HG03565 (cell line): ENCODE data around the gene FN1.

ENCODE experiments used
- ATAC-seq: cut with Tn5 transposase; IDR thresholded peaks from one replicate; pipeline ENCODE4 v1.9.1; 2021; ENCODE audit warnings: mild to moderate bottlenecking, moderate library complexity; ENCODE audit not compliant: unreplicated experiment

Gene FN1

DNA sequence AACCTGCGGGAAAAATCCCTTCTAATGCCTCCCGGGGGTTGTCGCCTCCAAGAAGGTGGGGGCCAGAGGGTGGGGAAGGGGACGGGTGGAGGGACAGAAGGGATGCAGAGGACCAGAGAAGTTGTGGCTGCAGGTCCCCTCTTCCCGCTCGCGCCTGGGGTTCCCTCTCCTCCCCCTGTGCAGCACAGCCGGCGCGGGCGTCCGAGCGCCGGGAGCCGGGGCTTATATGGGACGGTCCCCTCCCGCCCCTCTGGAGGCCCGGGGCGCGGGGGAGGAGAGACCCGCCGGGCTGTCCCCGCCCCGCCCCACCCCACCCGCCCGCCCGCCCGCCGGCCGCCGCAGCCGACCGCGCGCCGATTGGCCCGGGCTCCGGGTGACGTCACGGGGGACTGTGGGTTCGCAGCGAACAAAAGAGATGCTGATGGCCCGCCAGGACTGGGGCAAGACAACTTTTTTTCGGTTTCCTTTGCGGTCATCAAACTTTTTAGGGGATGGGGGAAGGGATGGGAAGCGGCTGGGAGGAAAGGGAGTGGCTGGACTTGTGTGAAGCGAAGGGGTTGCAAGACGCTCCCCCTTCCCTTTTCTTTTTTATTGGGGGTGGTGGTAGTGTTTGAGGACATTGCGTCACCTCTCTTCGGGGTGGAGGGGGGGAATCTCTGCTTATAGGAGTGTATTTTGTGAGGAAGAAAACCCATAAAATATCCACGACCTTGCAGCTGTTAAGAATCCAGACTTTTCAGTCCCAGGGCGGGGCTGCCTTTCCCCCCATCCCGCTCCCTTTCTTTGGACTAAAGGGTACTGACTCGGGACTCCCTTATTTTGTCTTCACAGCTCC, at the start of gene FN1:
FN1 (minus strand) TSS at position 199 of the 835 bp plus-strand sequence. CDS start 266 bp downstream, outside the sequence.
- peak; percentile 69 for ATAC-seq

DNA sequence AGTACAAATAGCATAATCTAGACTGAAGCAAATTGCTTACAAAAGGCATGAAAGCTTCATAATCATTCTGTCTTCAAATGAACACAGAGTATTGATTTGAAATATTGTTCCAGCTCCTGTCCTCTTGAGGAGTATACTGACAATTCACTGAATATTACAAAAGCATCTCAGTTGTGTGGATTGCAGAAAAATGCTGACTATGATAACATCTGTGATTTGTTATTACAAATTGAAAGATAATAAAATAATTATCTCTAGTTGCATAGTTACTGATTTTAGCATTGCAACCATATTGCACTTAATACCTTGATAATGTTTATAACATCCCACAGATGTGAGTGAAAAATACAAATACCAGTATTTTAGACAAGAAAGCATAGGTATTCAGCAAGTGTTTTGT, 49.2 kb upstream of the FN1 start:
- ATAC-seq = no peak

DNA sequence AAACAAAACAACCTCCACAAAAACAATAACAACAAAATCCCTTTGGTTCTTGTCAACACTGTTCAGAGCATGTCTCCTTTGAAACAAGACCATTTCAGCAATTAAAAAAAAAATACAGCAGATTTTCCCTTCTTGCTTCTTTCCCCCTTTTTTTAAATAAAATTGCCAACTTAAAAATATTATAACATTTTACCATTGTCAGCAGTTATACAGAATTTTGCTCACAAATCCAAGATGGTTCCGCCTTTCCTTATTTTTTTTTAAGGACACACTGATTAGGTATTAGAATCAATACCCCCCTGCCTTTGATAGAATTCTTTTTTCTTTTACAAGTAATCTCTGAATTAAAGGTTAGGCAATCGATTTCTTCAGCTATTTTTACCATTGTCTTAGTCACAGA, 48.7 kb upstream of the FN1 start:
- no peak for ATAC-seq

DNA sequence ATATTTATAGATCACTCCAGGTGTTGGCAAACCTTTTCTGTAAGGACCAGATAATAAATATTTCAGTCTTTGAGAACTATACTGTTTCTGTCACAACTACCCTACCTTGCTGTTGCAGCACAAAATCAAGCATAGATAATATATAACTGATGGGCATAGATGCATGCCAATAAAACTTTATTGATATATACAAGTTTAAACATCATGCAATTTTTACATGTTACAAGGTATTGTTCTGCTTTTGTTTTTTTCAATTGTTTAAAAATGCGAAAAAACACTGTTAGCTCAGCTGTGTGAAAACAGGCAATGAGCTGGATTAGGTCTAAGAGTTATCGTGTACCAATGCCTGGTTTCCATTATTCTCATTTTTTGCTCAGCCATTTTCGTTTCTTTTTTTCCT, 47.6 kb upstream of the FN1 start:
- ATAC-seq = no peak

DNA sequence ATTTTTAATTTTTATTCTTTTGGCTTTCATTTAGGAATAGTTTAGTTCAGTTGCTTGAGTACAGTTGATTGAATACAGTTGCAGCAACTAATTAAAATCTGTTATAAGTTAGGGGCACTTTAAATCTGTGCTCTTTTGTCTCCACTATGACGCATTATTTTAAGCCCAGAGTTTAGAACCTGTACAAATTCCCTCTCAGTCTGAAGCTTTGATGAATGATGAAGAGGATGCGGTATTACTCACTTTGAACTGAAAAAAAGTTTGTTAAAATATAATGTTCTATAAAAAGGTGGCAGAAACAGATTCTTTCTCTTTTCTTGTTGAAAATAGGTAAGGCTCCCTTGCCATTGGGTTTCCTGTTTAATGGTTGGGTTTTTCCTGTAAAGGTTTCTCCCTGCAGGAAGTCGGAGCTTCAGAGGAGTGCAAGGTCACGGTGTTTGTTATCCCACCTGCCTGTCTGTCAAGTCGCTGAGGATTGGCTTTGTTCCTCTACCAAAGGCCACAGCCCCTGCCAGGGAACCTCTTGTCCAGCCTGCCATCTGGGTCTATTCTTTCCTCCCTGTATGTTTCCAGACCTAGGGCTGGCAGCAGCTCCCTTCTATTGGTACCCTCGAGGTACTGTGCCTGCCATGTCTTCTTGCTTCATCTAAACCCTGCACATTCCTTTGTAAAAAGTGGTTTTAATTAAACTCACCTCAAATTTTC, 43.8 kb upstream of the FN1 start:
- ATAC-seq = no peak

DNA sequence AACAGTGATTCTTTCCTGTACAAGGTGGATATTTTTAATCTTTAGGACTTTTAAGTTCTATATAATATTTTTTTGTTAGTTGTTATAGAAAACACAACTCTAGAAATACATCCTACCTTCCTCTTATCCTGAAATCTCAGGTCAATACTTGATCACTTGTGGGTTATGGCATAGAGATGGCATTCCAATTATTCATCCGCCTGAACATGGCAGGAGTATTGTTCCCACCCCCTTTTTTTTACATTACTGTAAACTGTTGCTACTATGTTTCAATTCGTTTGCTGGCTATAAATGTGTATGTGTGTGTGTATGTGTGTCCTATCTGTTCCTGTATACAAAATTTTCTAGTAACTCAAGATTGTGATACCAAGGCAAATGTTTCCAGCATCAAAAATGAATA, 43.3 kb upstream of the FN1 start:
- no peak for ATAC-seq

DNA sequence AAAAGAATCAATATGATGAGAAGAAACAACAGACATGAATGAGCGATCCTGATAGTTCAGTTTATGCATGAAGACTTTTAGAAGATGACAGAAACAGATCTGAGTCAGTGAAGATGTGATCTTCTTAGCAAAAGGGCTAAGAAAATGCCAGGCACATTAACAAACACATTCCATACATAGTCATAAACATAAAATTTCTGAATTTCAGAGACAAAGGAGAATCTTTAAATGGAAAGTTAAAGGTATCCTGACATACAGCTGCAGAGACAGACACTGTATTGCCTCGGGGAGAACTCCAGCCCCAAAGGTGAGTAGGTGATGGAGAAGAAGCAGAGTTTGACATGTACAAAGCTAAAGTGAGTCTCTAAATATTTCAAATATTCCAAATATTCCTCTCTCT, 40.6 kb upstream of the FN1 start:
- ATAC-seq = no peak

DNA sequence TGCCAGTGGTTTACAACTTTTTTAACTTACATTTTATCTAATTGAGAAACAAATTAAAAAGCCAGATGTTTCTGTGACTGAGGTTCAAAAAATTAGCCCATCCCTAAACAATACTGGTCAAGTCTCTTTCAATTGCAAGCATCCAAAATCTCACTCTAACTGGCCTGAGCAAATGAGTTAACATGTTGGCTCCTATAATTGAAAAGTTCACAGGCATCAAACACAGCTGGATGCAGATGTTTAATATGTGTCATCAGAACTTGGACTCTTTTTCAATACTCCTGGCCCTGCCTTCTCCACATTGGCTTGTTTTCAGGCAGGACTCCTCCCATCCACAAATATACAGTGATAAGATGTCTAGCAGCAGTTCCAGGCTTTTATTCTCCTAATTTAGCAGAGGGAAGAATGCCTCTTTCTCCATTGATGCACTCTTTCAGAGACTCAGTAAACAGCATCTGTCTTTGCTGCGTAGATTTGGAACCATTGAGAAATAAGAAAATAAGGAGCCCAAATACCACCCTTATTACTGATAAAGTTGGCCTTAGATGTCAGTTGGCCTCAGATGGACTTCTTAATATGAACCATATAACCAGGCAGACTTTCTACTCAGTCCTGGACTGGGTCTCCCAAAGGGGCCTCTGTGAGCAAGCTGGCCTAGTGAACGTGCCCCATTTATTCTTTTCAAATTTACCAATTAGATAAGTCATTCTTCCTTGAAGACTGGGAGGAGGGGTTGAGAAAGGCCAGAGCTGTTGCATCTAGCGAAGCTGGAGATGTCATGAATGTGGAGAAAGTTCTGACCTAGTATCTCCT, 30.4 kb upstream of the FN1 start:
- ATAC-seq = no peak

DNA sequence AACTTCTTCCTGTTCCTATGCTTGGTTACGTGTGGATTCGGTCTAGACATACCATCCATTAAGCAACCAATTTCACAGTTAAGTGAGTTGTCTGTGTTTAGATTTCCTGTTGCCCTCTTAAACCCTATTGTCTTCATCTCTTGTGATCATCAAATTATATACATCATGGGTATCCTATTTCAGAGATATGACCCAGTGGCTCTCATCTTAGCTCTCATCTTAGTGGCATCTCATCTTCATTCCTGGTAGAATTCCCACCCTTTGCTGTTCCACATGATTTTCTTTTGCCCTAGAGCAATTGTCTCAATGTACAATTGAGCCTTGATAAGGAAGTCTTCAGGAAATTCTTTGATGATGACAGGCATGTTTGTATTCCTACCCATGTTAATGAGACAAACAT, 29.4 kb upstream of the FN1 start:
- ATAC-seq = no peak

DNA sequence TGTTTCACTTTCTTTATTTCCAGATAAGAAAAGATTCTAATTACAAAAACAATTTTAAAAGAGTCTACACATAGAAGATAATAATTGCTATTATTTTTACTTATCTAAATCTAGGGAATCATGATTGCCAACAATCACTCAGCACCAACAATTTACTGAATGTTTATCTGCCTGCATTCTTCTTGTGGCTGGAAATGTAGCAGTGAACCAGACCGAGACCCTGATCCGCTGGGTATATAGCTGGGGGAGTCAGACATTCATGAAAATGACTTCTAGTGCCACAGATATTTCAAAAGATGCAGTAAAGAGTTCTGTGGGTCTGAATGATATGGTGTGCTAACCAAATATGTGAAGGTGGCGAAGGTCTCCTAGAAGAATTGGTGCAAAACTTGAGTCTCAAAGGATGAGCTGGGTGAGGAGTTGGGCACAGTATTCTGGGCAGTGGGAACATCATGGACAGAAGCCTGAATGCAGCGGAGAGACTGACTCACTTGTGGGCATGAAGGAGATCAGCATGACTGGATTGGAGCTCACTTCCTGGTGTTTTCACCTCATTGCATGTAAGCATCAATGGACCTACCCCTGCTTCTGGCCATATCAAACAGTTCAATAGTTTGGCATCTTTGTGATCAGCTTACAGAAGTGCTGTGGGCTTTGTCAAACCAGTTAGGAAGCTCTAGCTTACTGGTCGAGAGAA, 26.1 kb upstream of the FN1 start:
- ATAC-seq = no peak

DNA sequence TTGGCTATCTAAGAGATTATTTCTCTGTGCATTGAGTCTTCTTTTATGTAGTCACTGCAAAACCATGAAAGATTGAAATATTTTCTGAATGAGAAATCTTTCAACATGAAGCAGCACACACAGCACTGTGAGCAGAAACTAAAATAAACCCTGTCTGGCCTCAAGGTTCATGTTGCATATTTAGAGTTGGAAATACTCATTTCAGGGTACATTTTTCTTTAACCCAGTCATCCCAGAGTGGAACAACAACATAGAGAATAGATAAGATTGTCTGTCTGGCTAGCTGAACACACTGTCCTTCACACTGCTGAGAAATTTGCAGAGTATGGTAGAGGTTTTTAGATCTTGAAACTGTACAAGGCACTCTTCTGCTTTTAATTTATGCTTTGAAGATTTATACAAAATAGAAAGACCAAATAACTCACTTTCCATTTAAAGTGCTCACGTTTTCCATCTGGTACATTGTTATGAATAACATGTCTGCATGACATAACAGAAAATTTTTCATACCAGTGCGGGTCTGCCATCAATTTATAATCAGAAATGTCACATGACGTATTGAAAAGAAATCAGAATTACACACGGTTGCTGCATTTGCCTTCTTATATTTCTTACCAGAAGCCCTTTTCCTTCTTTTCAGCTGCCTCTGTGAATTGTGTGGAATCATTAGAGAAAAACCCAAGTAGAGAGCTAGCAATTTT, 25.0 kb upstream of the FN1 start:
- ATAC-seq = no peak

DNA sequence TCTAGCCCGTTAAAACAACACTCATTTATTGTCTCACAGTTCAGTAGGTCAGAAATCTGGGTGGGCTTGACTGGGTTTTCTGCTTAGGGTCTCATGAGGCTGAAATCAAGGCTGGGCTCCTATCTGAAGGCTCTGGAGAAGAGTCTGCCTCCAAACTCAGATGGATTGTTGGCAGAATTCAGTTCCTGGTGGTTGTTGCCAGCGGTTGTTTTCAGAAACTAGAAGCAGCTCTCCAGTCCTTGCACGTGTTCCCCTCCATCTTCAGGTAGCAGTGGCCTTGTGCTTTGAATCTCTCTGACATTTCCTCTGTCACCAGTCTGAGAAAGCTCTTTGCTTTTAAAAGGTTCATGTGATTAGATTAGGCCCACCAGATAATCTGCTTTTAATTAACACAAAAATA, 20.1 kb upstream of the FN1 start:
- no peak for ATAC-seq

DNA sequence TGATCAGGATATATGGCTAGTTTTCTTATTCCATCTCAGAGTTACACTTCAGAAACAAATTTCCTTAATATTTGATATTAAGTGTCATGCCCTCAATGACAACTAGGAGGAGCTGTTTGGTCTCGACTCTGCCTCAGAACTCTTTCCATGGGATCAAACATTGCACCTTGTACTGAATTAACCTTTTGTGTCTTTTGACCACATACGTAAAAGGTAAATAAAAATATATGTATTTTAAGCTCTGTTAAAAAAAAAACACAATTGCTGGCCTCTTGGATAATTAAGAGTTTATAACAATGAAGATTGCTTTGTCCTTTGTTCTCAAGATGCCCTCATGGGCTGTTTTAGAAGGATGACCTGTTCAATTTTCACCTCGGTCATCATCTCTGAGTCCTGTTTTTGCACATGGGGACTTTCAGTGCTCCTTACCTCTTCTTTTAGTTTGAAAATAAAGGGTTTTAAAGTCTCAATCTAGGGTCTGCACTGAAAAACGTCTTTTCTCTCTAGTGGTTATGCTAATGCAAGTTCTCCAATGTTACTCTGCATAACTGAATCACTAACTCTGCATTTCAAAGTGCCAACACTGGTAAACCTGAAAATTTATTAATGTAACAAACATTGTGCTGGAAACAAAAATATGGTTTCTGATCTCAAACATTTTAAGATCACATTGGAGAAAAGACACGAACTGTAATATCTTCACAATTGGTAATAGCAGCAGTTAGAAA, 18.8 kb upstream of the FN1 start:
- ATAC-seq = peak; percentile 73

DNA sequence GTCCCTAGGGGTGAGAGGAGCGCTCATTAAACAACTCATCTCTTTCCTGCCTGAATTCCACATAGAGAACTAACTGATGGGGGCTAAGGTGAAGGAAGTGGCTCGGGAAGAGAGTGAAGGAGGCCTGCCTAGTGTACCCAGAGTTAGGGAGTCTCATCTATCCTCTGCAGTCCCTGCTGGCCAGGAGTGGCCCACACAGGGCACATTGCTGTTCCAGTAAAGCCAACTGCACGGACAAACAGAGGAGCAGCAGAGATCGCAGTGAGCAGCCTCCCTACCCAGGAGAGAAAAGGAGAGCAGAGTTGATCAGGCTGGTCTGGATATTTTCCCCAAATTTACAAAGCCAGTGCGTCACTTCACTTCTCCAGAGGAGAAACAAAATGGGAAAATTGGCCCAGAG, 16.9 kb upstream of the FN1 start:
- ATAC-seq = no peak

DNA sequence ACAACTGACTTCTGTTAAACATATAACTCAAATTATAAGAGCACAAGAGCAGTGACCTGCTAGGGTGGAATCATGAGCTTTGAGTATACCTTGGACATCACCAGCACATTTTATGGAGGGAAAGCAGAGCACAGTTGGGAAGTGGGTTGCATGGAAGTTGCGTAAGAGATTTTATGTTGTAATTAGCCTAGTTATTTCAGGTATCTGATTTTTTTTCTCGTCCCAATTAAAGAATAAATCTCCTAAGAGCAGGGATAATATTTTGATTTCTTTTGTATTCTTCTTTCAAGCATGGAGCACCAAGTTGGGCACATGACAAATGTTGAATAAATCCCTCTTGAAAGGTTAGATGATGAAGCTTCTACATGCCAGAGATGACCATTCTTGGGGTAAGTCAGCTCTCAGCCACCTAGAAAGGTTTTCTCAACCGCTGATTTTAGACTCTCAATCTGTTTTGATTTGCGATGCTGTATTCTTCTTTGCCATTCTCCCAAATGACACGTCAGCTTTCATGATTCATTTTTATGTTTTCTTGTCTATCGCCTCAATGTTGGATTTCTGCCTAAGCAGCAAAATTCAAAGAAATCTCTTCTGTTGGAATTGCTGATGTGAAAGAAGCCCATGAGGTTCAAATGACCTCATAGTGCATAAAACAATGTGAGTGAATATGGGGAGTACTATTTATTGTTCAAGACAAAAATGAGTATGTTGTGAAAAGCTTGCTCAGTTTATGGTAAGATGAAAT, 15.3 kb upstream of the FN1 start:
- no peak for ATAC-seq

DNA sequence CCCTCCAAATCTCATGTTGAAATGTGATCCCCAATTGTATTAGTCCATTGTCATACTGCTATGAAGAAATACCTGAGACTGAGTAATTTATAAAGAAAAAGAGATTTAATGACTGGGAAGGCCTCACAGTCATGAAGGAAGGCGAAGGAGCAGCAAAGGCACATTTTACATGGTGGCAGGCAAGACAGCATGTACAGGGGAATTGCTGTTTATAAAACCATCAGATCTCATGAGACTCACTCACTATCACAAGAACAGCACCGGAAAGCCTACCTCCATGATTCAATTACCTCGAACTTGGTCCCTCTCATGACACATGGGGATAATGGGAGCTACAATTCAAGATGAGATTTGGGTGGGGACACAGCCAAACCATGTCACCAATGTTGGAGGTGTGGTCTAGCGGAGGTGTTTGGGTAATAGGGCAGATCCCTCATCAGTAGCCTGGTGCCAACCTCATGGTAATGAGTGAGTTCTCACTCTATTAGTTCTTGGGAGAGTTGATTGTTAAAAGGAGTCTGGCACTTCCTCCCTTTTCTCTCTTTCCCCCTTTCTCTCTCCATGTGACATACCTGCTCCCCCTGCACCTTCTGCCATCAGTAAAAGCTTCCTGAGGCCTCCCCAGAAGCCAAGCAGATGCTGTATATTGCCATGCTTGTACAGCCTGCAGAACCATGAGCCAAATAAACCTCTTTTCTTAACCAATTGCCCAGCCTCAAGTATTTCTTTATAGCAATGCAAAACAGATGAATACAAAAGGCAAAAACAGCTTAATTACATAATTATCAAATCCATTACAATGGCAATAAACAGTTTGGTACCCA, 14.5 kb upstream of the FN1 start:
- no peak for ATAC-seq

DNA sequence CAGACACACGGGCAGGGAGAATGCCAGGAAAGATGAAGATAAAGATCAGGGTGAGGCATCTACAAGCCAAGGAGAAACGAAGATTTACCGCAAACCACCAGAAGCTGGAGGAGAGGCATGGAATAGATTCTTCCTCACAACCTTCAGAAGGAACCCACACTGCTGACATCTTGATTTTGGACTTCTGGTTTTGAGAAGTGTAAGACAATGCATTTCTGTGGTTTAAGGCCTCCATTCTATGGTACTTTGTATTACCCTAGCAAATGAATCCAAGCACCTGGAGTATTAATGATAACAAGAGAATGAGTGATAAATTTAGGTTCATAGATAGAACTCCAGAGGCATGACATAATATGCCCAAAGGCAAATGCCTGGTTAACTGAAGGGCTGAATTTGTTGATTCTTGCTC, 11.8 kb upstream of the FN1 start:
- ATAC-seq = no peak

DNA sequence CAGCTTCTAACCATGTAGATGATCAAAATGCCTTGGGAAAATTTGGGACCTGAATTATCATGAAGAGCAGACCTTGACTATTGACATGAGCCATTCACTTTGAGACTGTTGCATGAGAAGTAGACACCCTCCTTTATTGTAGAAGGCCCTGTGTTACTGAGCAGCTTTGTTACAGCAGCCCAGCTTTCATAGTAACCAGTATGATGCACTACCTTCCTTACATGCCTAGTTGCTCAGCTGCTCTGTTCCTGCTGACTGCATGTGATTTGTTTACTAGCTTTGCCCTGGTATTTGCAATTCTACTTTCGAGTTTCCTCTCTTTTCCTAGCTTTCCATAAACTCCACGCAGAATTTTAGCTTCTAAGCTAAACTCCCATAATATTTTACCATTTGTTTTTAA, 11.2 kb upstream of the FN1 start:
- ATAC-seq = no peak
